ENCODE data around the gene PRMT2. TPM values are rescaled to one million over a fixed set of nuclear protein-coding genes. Genes with fewer than 3 reads are reported as not detected.

Gene PRMT2
- polyA plus RNA-seq, 1 experiment = 153 TPM

Other genes with a start within 250 kb of the PRMT2 start
- 19.5 and 21.0 TPM in 2 replicates for gene DIP2A, start 176.8 kb upstream of the PRMT2 start, polyA plus RNA-seq (2011; rRNA removed)
- not detected in 2 replicates for gene S100B, start 30.6 kb upstream of the PRMT2 start, polyA plus RNA-seq (2011; rRNA removed)

Measured in AG04450 (cell line).